PC-9 (cell line): Measurements from ENCODE around the gene COL25A1. TPM values are rescaled to one million over a fixed set of nuclear protein-coding genes. Genes with fewer than 3 reads are reported as not detected.

Experiments used
- BruUV-seq: library from RNA; stranded (reverse); fragments of 400-500 nt; replicated peaks from 2 replicates; lab custom pipeline; 2021; lab: Mats Ljungman, UMichigan
- CTCF ChIA-PET: fragments of 300-600 bp; sonication (Branson Sonifier 250); formaldehyde crosslinking; loops from one replicate; lab custom pipeline; 2022; ENCODE audit warnings: antibody characterized with exemption; lab: Charles Lee
- POLR2A ChIA-PET: fragments of 300-600 bp; sonication (Branson Sonifier 250); formaldehyde crosslinking; loops from one replicate; lab custom pipeline; 2022; ENCODE audit warnings: antibody characterized with exemption; ENCODE audit not compliant: unreplicated experiment; lab: Charles Lee
- DNase-seq, 2 experiments: peaks; one replicate each; pipeline versions ENCODE4 v3.0.0 to v3.0.0-alpha.2; 2015 to 2022; ENCODE audit warnings: mixed read lengths in 1 of 2
- H2AFZ ChIP-seq: fragments of 200-600 bp; sonication (generic); 2 replicates; pipeline ENCODE4 v1.8.1; 2017; ENCODE audit warnings: antibody characterized with exemption
- H3F3A ChIP-seq: fragments of 200-600 bp; sonication (generic); 2 replicates; pipeline ENCODE4 v1.8.1; 2017; ENCODE audit warnings: antibody characterized with exemption, mild to moderate bottlenecking, low read depth; ENCODE audit not compliant: insufficient read depth
- H3K27ac ChIP-seq: fragments of 200-600 bp; sonication (generic); 2 replicates; pipeline ENCODE4 v1.6.1; 2016; ENCODE audit warnings: mixed run types
- H3K27me3 ChIP-seq: fragments of 200-600 bp; sonication (generic); 2 replicates; pipeline ENCODE4 v1.6.1; 2016; ENCODE audit warnings: low read depth, mixed run types; ENCODE audit not compliant: insufficient read depth
- H3K36me3 ChIP-seq: fragments of 200-600 bp; sonication (generic); 2 replicates; pipeline ENCODE4 v1.6.1; 2016; ENCODE audit warnings: low read depth, mixed run types
- H3K4me1 ChIP-seq: fragments of 200-600 bp; sonication (generic); replicated peaks from 2 replicates; pipeline ENCODE4 v1.6.1; 2016; ENCODE audit warnings: mixed run types; ENCODE audit not compliant: insufficient read depth
- H3K4me2 ChIP-seq: fragments of 200-600 bp; sonication (generic); 2 replicates; pipeline ENCODE4 v1.6.1; 2017; ENCODE audit warnings: mixed run types
- H3K4me3 ChIP-seq: fragments of 200-600 bp; sonication (generic); 2 replicates; pipeline ENCODE4 v1.6.1; 2016; ENCODE audit warnings: mixed run types
- H3K79me2 ChIP-seq: fragments of 200-600 bp; sonication (generic); 2 replicates; pipeline ENCODE4 v1.6.1; 2017; ENCODE audit warnings: low read depth, mixed run types
- H3K9me2 ChIP-seq: fragments of 200-600 bp; sonication (generic); 2 replicates; pipeline ENCODE4 v1.8.1; 2017; ENCODE audit warnings: mild to moderate bottlenecking; ENCODE audit not compliant: insufficient read depth
- H3K9me3 ChIP-seq: fragments of 200-600 bp; sonication (generic); 2 replicates; pipeline ENCODE4 v1.8.1; 2016; ENCODE audit warnings: low read depth; ENCODE audit not compliant: insufficient read depth
- H4K20me1 ChIP-seq: fragments of 200-600 bp; sonication (generic); 2 replicates; pipeline ENCODE4 v1.8.1; 2017; ENCODE audit not compliant: insufficient read depth
- CTCF ChIP-seq: fragments of 200-600 bp; sonication (generic); conservative IDR thresholded peaks from 2 replicates; pipeline ENCODE4 v1.6.1; 2017; ENCODE audit warnings: mixed run types, antibody characterized with exemption, mild to moderate bottlenecking, moderate library complexity
- EZH2 ChIP-seq: fragments of 200-600 bp; sonication (generic); IDR thresholded peaks from 2 replicates; pipeline ENCODE4 v1.8.0; 2017; ENCODE audit warnings: antibody characterized with exemption, low read depth
- intact Hi-C: fragments of 100-400 bp; cut with micrococcal nuclease; formaldehyde crosslinking; loops from one replicate; pipeline ENCODE4 v1.10.0; 2022; ENCODE audit not compliant: unreplicated experiment
- total RNA-seq: library from RNA; stranded (reverse); gene quantifications from 2 replicates; pipeline ENCODE4 v1.2.3, GENCODE V29; 2021

The COL25A1 gene
- total RNA-seq, 1 experiment from 2014 or later: not detected

- no peak overlapping the region for H2AFZ ChIP-seq
- no peak for DNase-seq
- H4K20me1 ChIP-seq: no peaks in the 10 kb centered on the region
- POLR2A ChIA-PET: no interaction called here
- CTCF ChIA-PET: no interaction called here
- H3K27me3 ChIP-seq: no peaks in the 10 kb centered on the region
- no peak for TF ChIP-seq EZH2
- TF ChIP-seq CTCF: no peak
- no peak overlapping the region for H3K4me3 ChIP-seq
- H3K27ac ChIP-seq: no peak overlapping the region
- no TSS peak for BruUV-seq
- no peaks in the 10 kb centered on the region for H3K79me2 ChIP-seq
- intact Hi-C loops: no loop called here
- no peaks in the 10 kb centered on the region for H3K4me1 ChIP-seq
- H3K4me2 ChIP-seq: no peak overlapping the region
- H3K36me3 ChIP-seq: no peaks in the 10 kb centered on the region
- no peaks in the 10 kb centered on the region for H3F3A ChIP-seq
- H3K9me2 ChIP-seq: no peaks in the 10 kb centered on the region
- no peaks in the 10 kb centered on the region for H3K9me3 ChIP-seq
These were observed 27.3 kb downstream of the COL25A1 start for GRCh38 chr4:109275066-109275745.

- ChIA-PET CTCF (no interaction called here), POLR2A (interaction anchor here (0.6 kb wide), 1 partner anchor 205 kb away, joined by 5 read pairs; no protein-coding TSS in a partner anchor)
- Histone ChIP-seq H4K20me1 (no peaks in the 10 kb centered on the region), H3K79me2 (no peaks in the 10 kb centered on the region), H3K27ac (no peak overlapping the region), H3K4me3 (no peak overlapping the region), H3K4me2 (no peak overlapping the region), H3K9me3 (no peaks in the 10 kb centered on the region), H3K4me1 (no peaks in the 10 kb centered on the region), H3K9me2 (no peaks in the 10 kb centered on the region), H3K36me3 (no peaks in the 10 kb centered on the region), H3F3A (no peaks in the 10 kb centered on the region), H3K27me3 (no peaks in the 10 kb centered on the region), H2AFZ (no peak overlapping the region)
- no peak for DNase-seq
- no TSS peak for BruUV-seq
- intact Hi-C loops: no loop called here
- TF ChIP-seq EZH2: no peak
- no peak for TF ChIP-seq CTCF
These were observed 35.6 kb downstream of the COL25A1 start for GRCh38 chr4:109266891-109267290.

GRCh38 chr4:109266236-109266635, 36.2 kb downstream of the COL25A1 start:
- no peak for TF ChIP-seq CTCF
- TF ChIP-seq EZH2: no peak
- H3K79me2 ChIP-seq: no peaks in the 10 kb centered on the region
- POLR2A ChIA-PET: no interaction called here
- no peak for DNase-seq
- no peaks in the 10 kb centered on the region for H3K9me2 ChIP-seq
- H3F3A ChIP-seq: no peaks in the 10 kb centered on the region
- no peaks in the 10 kb centered on the region for H3K4me1 ChIP-seq
- CTCF ChIA-PET: no interaction called here
- no peaks in the 10 kb centered on the region for H3K36me3 ChIP-seq
- H4K20me1 ChIP-seq: no peaks in the 10 kb centered on the region
- no peaks in the 10 kb centered on the region for H3K9me3 ChIP-seq
- intact Hi-C loops: no loop called here
- BruUV-seq: no TSS peak
- H3K4me2 ChIP-seq: no peak overlapping the region
- H3K27me3 ChIP-seq: no peaks in the 10 kb centered on the region
- H2AFZ ChIP-seq: no peak overlapping the region
- H3K27ac ChIP-seq: no peak overlapping the region
- H3K4me3 ChIP-seq: no peak overlapping the region
